ENCODE measurements around the gene BRINP3.

BRINP3 gene

DNA sequence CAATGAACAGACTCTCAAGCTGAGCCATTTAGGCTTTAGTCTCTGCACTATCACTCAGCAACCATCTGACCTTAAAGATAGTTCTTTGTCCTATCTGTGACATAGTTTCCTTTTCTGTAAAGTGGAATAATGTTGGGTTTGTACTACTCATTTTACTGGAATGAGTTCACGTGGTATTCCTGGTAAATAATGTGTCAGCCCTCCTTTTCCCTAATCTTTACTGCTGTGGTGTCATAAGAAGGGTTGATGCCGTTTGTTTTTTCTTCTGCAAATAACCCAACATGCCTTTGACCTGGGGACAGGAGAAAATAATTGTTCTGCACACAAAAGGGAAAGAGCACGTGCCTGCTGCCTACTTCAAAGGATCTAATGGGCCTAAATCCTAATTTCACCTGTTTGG, 297.8 kb downstream of the BRINP3 start:
- TF ChIP-seq, protein P1, sequence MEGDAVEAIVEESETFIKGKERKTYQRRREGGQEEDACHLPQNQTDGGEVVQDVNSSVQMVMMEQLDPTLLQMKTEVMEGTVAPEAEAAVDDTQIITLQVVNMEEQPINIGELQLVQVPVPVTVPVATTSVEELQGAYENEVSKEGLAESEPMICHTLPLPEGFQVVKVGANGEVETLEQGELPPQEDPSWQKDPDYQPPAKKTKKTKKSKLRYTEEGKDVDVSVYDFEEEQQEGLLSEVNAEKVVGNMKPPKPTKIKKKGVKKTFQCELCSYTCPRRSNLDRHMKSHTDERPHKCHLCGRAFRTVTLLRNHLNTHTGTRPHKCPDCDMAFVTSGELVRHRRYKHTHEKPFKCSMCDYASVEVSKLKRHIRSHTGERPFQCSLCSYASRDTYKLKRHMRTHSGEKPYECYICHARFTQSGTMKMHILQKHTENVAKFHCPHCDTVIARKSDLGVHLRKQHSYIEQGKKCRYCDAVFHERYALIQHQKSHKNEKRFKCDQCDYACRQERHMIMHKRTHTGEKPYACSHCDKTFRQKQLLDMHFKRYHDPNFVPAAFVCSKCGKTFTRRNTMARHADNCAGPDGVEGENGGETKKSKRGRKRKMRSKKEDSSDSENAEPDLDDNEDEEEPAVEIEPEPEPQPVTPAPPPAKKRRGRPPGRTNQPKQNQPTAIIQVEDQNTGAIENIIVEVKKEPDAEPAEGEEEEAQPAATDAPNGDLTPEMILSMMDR (IDR thresholded peaks at IDR 0.05): no peak

DNA sequence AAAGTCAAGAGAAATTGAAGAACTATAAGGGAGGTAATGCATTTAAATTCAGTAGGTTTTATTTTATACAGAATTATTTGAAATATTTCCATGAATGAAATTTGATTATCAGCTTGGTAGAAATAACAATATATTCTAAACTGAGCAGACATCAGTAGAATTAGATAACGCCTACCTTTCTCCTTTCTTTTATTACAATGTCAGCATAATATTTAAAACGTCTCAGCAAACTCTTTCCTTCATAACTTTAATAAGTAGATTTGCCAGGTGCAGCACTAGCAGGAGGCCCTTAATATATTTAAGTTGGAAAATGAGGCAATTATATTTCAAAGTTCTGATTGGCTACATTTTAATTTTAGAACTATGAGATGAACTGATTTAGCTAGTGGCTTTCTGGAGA, 298.8 kb downstream of the BRINP3 start:
- TF ChIP-seq, protein P1 (IDR thresholded peaks at IDR 0.05): no peak

DNA sequence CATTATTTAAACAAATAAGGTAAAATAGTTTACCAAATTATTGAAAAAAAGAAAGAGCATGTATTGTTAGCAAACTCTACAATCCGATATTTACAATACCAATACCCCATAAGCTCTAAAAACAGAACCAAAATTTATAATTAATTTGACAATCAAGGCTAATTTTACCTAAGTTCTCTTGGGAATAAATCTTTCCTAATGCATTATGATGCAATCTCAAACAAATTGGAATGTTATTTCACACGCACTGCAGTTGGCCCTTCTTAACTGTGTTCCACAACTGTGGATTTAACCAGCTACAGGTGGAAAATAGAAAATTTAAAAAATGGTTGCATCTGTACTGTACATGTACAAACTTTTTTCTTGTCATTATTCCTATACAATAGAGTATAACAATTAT, 300.1 kb downstream of the BRINP3 start:
- TF ChIP-seq, protein P1 (IDR thresholded peaks at IDR 0.05): no peak

DNA sequence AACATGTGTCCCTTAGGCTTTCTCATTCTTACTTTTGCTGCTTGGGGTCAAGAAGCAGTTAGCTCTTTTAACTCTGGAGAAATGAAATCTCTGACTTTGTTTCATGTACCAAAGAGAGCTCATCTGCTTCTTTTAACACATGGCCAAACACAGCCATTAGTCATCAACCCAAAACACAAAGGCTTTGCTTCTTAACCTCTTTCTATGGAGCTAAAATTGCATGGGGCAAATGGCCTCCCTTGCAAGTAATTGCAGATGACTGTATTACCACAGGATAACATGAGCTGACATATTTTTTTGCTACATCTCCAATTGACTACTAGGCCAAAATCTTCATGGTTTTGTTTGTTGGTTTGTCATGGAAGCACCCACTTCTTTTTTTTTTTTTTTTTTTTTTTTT, 300.9 kb downstream of the BRINP3 start:
- TF ChIP-seq, protein P1 (IDR thresholded peaks at IDR 0.05): no peak

DNA sequence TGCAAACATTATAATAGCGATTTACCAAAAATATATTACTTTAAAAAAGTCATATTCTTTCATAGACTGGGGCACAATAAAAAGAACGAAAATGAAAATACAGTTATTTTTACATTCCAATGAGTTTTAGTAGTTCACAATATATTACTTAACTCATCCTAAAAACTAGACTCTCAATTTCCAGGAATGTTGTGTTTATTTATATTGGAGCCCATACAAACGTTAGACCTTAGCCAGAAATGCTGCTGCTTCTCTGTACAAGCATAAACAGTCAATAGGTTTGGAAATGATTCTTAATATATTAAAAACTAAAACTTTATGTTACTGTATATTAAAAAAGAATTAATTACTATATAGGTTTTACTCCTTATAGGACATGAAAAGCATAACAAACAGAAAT, 302.3 kb downstream of the BRINP3 start:
- TF ChIP-seq, protein P1 (IDR thresholded peaks at IDR 0.05): no peak

DNA sequence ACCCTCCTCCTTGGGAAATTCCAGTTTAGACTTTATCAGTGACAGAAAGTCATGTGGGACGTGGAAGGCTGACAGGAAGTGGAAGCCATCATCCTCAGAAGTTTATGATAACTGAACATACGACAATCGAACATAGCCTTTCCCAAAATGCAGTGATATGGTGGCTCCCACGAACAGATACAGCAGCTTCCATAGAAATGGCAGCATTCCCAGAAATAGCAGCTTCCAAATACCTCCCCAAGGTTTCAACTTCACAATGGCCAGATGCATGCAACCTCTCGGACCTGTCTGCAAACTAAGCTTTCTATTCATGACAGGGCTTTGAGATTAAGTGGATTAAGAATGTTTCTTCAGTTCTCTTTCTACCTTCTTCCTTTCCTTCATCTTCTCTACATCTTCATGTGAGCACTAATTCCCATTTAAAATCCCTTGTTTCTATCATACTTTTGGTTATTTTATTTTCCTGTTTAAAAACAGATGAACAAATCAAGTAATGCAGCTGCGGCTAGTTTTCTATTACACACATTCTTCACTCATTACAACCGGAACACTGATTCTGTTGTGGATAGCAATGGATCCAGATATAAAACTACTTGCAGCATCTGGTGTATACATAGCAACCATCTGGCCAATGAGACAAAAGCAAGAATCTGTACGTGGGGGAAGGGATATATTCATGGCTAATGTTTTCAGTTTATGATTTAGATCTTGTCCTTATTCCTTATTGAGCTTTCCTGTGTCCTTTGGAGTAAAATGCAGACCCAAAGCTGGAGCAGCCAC, 304.8 kb downstream of the BRINP3 start:
- TF ChIP-seq, protein P1 (IDR thresholded peaks at IDR 0.05): no peak

DNA sequence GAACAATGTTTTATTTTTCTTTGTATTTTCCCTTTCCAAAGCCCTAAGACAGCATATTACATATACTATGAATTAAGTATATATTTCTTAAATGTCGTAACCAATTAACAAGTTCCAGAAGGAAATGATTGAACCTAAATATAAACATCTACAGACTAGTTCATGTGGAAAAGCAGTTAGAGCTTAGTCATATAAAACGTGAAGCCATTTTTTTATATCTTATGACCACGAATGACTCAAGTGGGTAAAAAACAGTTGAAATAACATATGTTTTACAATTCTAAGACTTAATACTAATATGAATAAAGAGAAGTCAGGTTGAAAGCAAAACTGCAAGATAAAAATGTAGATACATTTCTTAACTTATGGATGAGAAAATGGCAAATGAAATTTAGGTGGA, 307.3 kb downstream of the BRINP3 start:
- TF ChIP-seq, protein P1 (IDR thresholded peaks at IDR 0.05): no peak

All from LNCAP (cell line).